Thyroid gland (tissue), 4 donors: ENCODE measurements around the gene CISD3.

Experiments used
- CTCF ChIP-seq, 6 experiments: fragments of 200-600 bp in 3 of 6; fragments of 450-650 bp in 3 of 6; sonication (generic) in 3 of 6; IDR thresholded peaks; one replicate each; pipeline ENCODE4 v1.5.1; 2016 to 2019; ENCODE audit warnings: antibody characterized with exemption in 6 of 6, mild to moderate bottlenecking in 2 of 6, inconsistent platforms in 1 of 6, moderate library complexity in 1 of 6
- POLR2A ChIP-seq, 2 donors: fragments of 450-650 bp; IDR thresholded peaks; one replicate each; pipeline ENCODE4 v1.6.1; 2017; ENCODE audit warnings: antibody characterized with exemption in 2 of 2, mild to moderate bottlenecking in 2 of 2, moderate library complexity in 1 of 2

GRCh38 chr17:38703742-38704605, 26.2 kb upstream of the CISD3 start:
- no peak for TF ChIP-seq CTCF (IDR thresholded peaks at IDR 0.05)
- TF ChIP-seq POLR2A (IDR thresholded peaks at IDR 0.05): peak in 1 of 2 donors; percentile 70
